MCF 10A (cell line): ENCODE measurements around the gene RALGPS1. TPM values are rescaled to one million over a fixed set of nuclear protein-coding genes. Genes with fewer than 3 reads are reported as not detected.

Experiments used
- BruUV-seq: library from RNA; stranded (reverse); fragments of 400-500 nt; replicated peaks from 2 replicates; lab custom pipeline; 2021; lab: Mats Ljungman, UMichigan
- CTCF ChIA-PET: fragments of 300-600 bp; sonication (Branson Sonifier 250); formaldehyde crosslinking; extraction: SDS; loops from one replicate; lab custom pipeline; 2021; ENCODE audit warnings: antibody characterized with exemption, inconsistent platforms; lab: Yijun Ruan, JAX
- POLR2A ChIA-PET: fragments of 300-600, 350-650 bp; sonication (Branson Sonifier 250); formaldehyde crosslinking; extraction: SDS; loops from one replicate; lab custom pipeline; 2020; ENCODE audit warnings: antibody characterized with exemption, inconsistent platforms; lab: Yijun Ruan, JAX
- DNase-seq: peaks from one replicate; pipeline ENCODE4 v3.0.0-alpha.2; 2018; ENCODE audit not compliant: unreplicated experiment
- H3K27ac Mint-ChIP-seq: one replicate; pipeline ENCODE4 v1.8.0; 2022; ENCODE audit warnings: mild to moderate bottlenecking, low read depth, mixed read lengths; ENCODE audit not compliant: unreplicated experiment
- H3K27me3 Mint-ChIP-seq: one replicate; pipeline ENCODE4 v1.8.0; 2022; ENCODE audit warnings: mixed read lengths; ENCODE audit not compliant: insufficient read depth, unreplicated experiment
- H3K36me3 Mint-ChIP-seq: one replicate; pipeline ENCODE4 v1.8.0; 2022; ENCODE audit warnings: mild to moderate bottlenecking, moderate library complexity, mixed read lengths; ENCODE audit not compliant: insufficient read depth, unreplicated experiment
- H3K4me1 Mint-ChIP-seq: one replicate; pipeline ENCODE4 v1.8.0; 2022; ENCODE audit warnings: mixed read lengths; ENCODE audit not compliant: insufficient read depth, unreplicated experiment
- H3K4me3 Mint-ChIP-seq: one replicate; pipeline ENCODE4 v1.8.0; 2022; ENCODE audit warnings: mild to moderate bottlenecking, moderate library complexity, mixed read lengths; ENCODE audit not compliant: unreplicated experiment
- H3K9me3 Mint-ChIP-seq: one replicate; pipeline ENCODE4 v1.8.0; 2022; ENCODE audit warnings: mixed read lengths; ENCODE audit not compliant: unreplicated experiment
- intact Hi-C: fragments of 100-400 bp; cut with micrococcal nuclease; formaldehyde crosslinking; loops from 2 replicates; pipeline ENCODE4 v1.14.1; 2022
- total RNA-seq: library from RNA; stranded (reverse); gene quantifications from 2 replicates; pipeline ENCODE4 v1.2.3, GENCODE V29; 2022
- TF ChIP-seq, protein P1 (sequence below): fragments of 200-600 bp; IDR thresholded peaks from one replicate; pipeline ENCODE4 v1.8.0; 2022; ENCODE audit warnings: antibody characterized with exemption, mild to moderate bottlenecking; ENCODE audit not compliant: unreplicated experiment

RALGPS1 gene
- total RNA-seq, 1 experiment from 2014 or later = 2.4 TPM

DNA sequence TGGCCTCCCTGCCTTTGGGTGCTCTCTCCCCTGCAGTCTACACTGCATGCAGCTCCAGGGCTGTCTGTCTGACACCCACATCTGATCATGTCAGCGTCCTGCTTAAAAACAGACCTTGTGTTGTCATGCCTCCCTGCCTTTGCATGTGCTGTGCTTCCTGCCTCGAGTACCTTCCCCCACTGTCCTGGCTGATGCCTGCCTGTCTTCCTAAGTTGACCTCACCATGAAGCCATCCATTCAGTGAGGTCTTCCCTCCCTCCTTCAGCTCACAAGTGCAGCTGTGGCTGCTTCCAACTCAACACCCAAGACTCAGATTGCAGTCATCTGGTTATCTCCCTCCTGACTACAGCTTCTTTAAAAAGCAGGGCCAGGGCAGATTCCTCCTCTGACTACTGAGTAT is 202.4 kb downstream of the RALGPS1 start:
- no peak for DNase-seq
- Mint-ChIP-seq H3K27me3 (no peaks in the 10 kb centered on the region), H3K4me3 (no peak overlapping the region), H3K27ac (no peak overlapping the region), H3K4me1 (peaks cover 9% of the 10 kb centered on the region), H3K36me3 (no peaks in the 10 kb centered on the region), H3K9me3 (no peaks in the 10 kb centered on the region)
- intact Hi-C loops = no loop called here
- ChIA-PET POLR2A (interaction anchor here (0.7 kb wide), 2 partner anchors 12 to 72 kb away, joined by 3 read pairs; no protein-coding TSS in a partner anchor), CTCF (no interaction called here)
- TF ChIP-seq, protein P1, sequence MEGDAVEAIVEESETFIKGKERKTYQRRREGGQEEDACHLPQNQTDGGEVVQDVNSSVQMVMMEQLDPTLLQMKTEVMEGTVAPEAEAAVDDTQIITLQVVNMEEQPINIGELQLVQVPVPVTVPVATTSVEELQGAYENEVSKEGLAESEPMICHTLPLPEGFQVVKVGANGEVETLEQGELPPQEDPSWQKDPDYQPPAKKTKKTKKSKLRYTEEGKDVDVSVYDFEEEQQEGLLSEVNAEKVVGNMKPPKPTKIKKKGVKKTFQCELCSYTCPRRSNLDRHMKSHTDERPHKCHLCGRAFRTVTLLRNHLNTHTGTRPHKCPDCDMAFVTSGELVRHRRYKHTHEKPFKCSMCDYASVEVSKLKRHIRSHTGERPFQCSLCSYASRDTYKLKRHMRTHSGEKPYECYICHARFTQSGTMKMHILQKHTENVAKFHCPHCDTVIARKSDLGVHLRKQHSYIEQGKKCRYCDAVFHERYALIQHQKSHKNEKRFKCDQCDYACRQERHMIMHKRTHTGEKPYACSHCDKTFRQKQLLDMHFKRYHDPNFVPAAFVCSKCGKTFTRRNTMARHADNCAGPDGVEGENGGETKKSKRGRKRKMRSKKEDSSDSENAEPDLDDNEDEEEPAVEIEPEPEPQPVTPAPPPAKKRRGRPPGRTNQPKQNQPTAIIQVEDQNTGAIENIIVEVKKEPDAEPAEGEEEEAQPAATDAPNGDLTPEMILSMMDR = no peak
- no TSS peak for BruUV-seq

DNA sequence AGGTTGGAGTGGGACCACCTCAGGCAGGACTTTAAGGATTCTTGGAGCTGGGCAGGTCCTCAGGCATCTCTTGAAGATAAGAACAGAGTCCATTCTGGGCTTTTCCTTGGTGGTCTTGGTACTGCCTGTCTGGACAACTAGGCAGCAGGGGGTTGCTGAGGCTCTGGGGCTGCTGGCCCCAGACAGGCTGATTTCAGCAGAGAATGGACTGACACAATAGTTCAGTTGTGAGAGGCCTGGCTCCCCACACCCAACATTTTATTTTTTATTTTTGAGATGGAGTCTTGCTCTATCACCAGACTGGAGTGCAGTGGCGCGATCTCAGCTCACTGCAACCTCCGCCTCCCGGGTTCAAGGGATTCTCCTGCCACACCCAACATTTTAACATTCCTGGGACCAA is 203.2 kb downstream of the RALGPS1 start:
- POLR2A ChIA-PET = interaction anchor here (0.7 kb wide), 1 partner anchor 11 kb away, joined by 3 read pairs; no protein-coding TSS in a partner anchor
- peaks cover 3% of the 10 kb centered on the region for H3K4me1 Mint-ChIP-seq
- CTCF ChIA-PET = no interaction called here
- no TSS peak for BruUV-seq
- no peaks in the 10 kb centered on the region for H3K36me3 Mint-ChIP-seq
- no peaks in the 10 kb centered on the region for H3K27me3 Mint-ChIP-seq
- H3K4me3 Mint-ChIP-seq = no peak overlapping the region
- H3K9me3 Mint-ChIP-seq = no peaks in the 10 kb centered on the region
- no peak for DNase-seq
- TF ChIP-seq, protein P1 = no peak
- H3K27ac Mint-ChIP-seq = no peak overlapping the region
- intact Hi-C loops = no loop called here

DNA sequence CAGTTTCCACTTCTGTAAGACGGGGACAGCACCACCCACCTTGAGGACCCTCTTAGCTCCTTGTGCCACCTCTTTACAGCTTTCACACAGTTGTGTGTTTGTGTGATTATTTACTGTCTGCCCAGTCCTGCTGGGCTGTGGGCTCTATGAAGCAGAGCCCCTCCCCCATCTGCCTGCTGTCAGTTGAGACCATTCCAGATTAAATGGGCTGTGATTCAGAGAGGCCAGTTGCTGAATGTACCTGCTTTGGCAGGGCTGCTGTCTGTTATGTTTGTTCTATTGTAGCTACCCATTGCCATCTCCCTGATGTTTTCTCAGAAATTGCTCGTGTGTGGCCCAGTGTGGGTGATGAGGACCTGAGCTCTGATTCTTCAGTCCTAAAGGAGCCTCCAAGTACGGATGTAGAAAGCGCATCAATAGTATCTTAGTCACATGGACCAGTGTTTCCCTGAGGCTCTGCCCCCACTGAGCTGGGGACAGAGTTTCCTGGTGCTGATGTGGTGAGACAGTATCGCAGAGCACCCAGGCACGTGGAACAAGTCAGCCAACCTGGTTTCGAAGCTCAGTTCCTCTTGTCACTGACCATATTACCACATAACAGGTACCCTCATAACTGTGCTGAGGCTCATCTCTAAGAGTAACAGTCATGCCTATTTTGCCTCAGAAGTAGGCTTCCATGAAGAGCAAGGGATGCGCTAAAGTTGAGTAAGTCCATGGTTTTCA is 204.2 kb downstream of the RALGPS1 start:
- TF ChIP-seq, protein P1 = no peak
- H3K27ac Mint-ChIP-seq = no peak overlapping the region
- DNase-seq = no peak
- POLR2A ChIA-PET = no interaction called here
- CTCF ChIA-PET = no interaction called here
- no peaks in the 10 kb centered on the region for H3K9me3 Mint-ChIP-seq
- peaks cover 7% of the 10 kb centered on the region for H3K4me1 Mint-ChIP-seq
- H3K4me3 Mint-ChIP-seq = no peak overlapping the region
- no peaks in the 10 kb centered on the region for H3K27me3 Mint-ChIP-seq
- no peaks in the 10 kb centered on the region for H3K36me3 Mint-ChIP-seq
- no TSS peak for BruUV-seq
- intact Hi-C loops = no loop called here

DNA sequence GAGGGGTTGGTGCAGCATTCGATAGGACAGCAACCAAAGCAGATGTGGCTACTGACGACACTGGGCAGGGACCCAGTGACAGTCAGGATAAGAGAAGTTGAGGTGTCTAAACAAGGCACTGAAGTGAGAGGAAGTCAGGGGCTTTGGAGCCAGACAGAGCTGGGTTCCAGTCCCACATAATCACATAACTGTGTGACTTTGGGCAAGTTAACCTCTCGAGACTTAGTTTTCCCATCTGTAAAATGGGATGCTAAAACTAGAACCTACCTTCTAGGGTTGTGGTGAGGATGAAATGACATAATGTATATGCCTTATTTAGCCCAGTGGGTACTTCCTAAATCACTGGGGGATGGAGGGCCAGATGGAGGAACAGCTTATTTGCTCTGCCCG is 204.7 kb downstream of the RALGPS1 start:
- CTCF ChIA-PET = interaction anchor here (0.7 kb wide), 1 partner anchor 12 kb away, joined by 3 read pairs; no protein-coding TSS in a partner anchor
- H3K9me3 Mint-ChIP-seq = no peaks in the 10 kb centered on the region
- no peaks in the 10 kb centered on the region for H3K27me3 Mint-ChIP-seq
- BruUV-seq = no TSS peak
- POLR2A ChIA-PET = interaction anchor here (0.6 kb wide), 1 partner anchor 10 kb away, joined by 3 read pairs; no protein-coding TSS in a partner anchor
- H3K27ac Mint-ChIP-seq = no peak overlapping the region
- peaks cover 7% of the 10 kb centered on the region for H3K4me1 Mint-ChIP-seq
- H3K4me3 Mint-ChIP-seq = no peak overlapping the region
- no peaks in the 10 kb centered on the region for H3K36me3 Mint-ChIP-seq
- intact Hi-C loops = no loop called here
- DNase-seq = no peak
- TF ChIP-seq, protein P1 = no peak
